DMS79 treated with DMSO at 0.1 percent for 48 hours (cell line): ENCODE results near the gene LIX1.
"Not testable (repeated sequence)": the region's sequence is repeated elsewhere in the genome, so short reads cannot be mapped to it uniquely, and the experiment has no call there.

Experiments
- DNase-seq: peaks from one replicate; lab custom pipeline; 2025; lab: John Stamatoyannopoulos, UW

LIX1 gene

GRCh38 chr5:97142521-97143254 lies at the start of gene LIX1:
Gene LIX1, minus strand, starts transcription at chr5:97142611. Its CDS starts 35 bp downstream, at chr5:97142576.
- peak; percentile 27 for DNase-seq

GRCh38 chr5:97191893-97192292 lies 49.5 kb upstream of the LIX1 start:
- DNase-seq: no peak

GRCh38 chr5:97189523-97189922 lies 47.1 kb upstream of the LIX1 start:
- DNase-seq: not testable (repeated sequence)

GRCh38 chr5:97183930-97184213 lies 41.5 kb upstream of the LIX1 start:
- DNase-seq: no peak

- DNase-seq: peak; percentile 99
Observed at GRCh38 chr5:97183100-97183929, 40.9 kb upstream of the LIX1 start, which contains the start of gene RIOK2. Gene RIOK2, minus strand, starts transcription at chr5:97183247. Its CDS starts 56 bp downstream, at chr5:97183191.

- DNase-seq: no peak
Observed at GRCh38 chr5:97182571-97183099, 40.2 kb upstream of the LIX1 start.

GRCh38 chr5:97181856-97182545 lies 39.6 kb upstream of the LIX1 start:
- no peak for DNase-seq

- not testable (repeated sequence) for DNase-seq
Observed at GRCh38 chr5:97179457-97179856, 37.0 kb upstream of the LIX1 start.

GRCh38 chr5:97172227-97172626 lies 29.8 kb upstream of the LIX1 start:
- DNase-seq: no peak

- no peak for DNase-seq
Observed at GRCh38 chr5:97171703-97172102, 29.3 kb upstream of the LIX1 start.

GRCh38 chr5:97167435-97167834 lies 25.0 kb upstream of the LIX1 start:
- DNase-seq: no peak

- DNase-seq: no peak
Observed at GRCh38 chr5:97165726-97166125, 23.3 kb upstream of the LIX1 start.

- DNase-seq: no peak
Observed at GRCh38 chr5:97164846-97165245, 22.4 kb upstream of the LIX1 start.

- DNase-seq: no peak
Observed at GRCh38 chr5:97163790-97164285, 21.4 kb upstream of the LIX1 start.

- peak; percentile 15 for DNase-seq
Observed at GRCh38 chr5:97163360-97163764, 21.0 kb upstream of the LIX1 start.

- peak; percentile 71 for DNase-seq
Observed at GRCh38 chr5:97162045-97162444, 19.6 kb upstream of the LIX1 start.

GRCh38 chr5:97157689-97158088 lies 15.3 kb upstream of the LIX1 start:
- DNase-seq: no peak

GRCh38 chr5:97151370-97151769 lies 9.0 kb upstream of the LIX1 start:
- DNase-seq: no peak

GRCh38 chr5:97150401-97150800 lies 8.0 kb upstream of the LIX1 start:
- DNase-seq: no peak

GRCh38 chr5:97149709-97150108 lies 7.3 kb upstream of the LIX1 start:
- DNase-seq: no peak

GRCh38 chr5:97148288-97148687 lies 5.9 kb upstream of the LIX1 start:
- no peak for DNase-seq

GRCh38 chr5:97143704-97144103 lies 1.3 kb upstream of the LIX1 start:
- no peak for DNase-seq
